HuH-7.5 (cell line): Measurements from ENCODE around the gene OR2AK2.

Source experiments
- DNase-seq: peaks from one replicate; pipeline ENCODE4 v3.0.0; 2011; ENCODE audit warnings: low spot score

OR2AK2 gene, protein sequence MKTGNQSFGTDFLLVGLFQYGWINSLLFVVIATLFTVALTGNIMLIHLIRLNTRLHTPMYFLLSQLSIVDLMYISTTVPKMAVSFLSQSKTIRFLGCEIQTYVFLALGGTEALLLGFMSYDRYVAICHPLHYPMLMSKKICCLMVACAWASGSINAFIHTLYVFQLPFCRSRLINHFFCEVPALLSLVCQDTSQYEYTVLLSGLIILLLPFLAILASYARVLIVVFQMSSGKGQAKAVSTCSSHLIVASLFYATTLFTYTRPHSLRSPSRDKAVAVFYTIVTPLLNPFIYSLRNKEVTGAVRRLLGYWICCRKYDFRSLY

DNA sequence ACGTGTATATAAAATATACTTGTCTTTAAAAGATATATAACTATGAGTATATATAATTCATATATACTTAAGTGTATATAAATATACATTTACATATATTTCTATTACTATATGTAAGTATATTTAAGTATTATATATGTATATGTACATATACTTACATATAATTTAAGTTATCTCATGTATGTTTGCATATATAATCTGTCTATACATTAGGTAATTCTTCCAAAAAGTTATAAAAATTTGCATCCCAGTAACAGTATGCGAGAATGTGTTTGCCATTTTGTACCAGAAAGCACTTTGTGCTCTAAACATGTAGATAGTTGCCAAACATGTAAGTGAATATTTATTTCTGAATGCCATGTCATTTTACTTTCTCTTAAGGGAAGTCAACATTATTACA is at the start of gene OR2AK2:
Gene OR2AK2 (plus strand): TSS at position 301 of the 400 bp plus-strand sequence. CDS start 144 bp downstream, outside the sequence.
- DNase-seq, result no peak

DNA sequence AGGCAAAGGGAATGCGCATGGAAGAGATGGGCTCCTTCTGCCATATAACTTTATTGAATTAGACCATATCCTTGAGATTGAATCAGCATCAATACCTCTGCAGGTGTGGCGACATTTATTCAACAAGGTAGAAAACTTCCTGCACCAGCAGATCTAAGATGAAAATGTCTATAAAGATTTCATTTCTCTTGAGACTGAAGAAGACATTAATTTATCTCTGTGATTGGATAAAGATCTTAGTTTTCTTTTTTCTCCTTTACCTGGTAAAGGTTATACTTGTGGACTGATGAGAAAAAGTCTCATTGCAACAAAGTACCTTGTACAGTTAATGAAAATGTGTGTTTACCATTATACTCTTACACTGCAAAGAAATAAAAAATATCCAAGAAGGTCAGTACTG is 45.1 kb upstream of the OR2AK2 start, which contains the start of gene OR2T8:
Gene OR2T8 (plus strand): TSS at position 301 of the 400 bp plus-strand sequence. CDS start 766 bp downstream, outside the sequence.
- no peak for DNase-seq

DNA sequence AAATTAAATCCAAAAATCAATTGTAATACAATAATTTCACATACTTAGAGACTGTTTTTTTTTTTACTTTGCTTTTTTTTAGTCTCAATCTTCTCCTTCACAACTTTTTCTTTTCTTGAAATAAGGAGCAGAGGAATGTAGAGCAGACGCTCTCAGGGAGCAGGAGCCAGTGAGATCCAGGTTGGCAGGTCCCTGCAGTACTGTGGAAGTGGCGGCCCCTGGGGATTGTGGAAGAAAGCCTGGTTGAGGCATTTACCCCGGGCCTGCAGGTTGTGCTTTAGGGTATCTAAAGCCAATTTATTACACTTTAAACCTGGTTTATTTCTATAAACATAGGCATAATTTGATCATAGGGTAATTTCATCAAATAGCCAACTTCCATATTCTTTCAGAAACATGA is 41.1 kb upstream of the OR2AK2 start:
- DNase-seq, result no peak

DNA sequence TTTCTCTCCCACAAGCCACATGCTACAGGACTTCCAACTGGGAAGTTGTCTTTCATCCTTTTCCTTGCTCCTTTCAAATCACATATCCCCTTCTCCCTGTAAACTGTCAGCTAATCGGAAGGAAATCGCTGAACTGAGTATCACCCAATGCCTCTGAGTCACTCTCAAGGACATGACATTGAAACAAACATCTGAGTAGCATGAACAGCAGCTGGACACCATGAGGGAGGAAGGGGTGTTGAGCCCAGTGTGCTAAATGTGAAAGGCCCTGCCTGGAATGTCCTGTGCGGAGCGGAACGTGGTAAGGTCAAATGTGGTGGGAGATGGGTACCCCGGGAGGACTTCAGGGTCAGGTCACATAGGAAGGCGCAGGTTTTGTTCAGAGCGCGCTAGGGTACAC is 40.2 kb upstream of the OR2AK2 start, which contains the start of gene OR2AJ1:
Gene OR2AJ1 (plus strand): TSS at position 22 of the 400 bp plus-strand sequence. CDS start 8,880 bp downstream, outside the sequence.
- no peak for DNase-seq

DNA sequence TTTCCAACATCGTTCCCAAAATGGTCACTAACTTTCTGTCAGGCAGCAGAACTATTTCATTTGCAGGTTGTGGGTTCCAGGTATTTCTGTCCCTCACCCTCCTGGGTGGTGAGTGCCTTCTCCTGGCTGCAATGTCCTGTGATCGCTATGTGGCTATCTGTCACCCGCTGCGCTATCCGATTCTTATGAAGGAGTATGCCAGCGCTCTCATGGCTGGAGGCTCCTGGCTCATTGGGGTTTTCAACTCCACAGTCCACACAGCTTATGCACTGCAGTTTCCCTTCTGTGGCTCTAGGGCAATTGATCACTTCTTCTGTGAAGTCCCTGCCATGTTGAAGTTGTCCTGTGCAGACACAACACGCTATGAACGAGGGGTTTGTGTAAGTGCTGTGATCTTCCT is 31.0 kb upstream of the OR2AK2 start:
- no peak for DNase-seq

DNA sequence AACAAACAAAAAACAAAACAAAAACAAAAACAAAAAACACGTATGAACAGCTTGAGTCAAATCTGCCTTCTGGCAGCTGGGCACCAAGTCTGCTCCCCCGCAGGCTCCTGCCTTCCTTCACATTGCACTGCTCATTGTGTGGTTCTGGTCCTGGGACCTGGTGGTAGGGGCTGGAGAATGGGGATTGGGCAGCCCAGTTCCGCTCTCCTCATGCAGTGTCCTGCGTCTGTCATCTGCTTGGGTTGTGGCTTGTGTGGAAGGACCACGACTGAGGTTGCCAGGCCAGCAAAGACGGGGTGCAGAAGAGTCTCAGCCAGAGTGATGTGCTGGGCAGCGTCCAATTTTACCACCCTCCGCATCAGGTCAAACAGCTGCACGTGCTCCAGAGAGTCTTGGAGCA is 29.3 kb upstream of the OR2AK2 start:
- no peak for DNase-seq

DNA sequence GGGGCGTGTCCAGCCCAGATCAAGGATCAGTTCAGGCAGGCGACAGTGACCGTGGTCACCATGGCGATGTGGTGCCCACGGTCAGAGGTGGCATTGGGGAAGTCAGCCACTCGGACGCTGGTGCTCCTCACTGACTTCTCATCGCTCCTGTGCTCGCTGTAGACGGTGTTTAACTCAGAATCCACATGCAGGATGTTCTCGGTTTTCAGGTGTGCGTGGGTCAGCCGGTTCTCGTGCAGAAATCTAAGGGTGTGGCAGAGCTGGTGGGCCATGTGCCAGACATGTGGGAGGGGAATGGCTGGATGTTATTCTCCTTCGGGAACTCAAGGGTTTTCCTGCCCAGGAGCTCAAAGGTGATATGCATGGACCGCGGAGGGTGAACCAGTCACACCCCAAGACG is 28.6 kb upstream of the OR2AK2 start:
- no peak for DNase-seq

DNA sequence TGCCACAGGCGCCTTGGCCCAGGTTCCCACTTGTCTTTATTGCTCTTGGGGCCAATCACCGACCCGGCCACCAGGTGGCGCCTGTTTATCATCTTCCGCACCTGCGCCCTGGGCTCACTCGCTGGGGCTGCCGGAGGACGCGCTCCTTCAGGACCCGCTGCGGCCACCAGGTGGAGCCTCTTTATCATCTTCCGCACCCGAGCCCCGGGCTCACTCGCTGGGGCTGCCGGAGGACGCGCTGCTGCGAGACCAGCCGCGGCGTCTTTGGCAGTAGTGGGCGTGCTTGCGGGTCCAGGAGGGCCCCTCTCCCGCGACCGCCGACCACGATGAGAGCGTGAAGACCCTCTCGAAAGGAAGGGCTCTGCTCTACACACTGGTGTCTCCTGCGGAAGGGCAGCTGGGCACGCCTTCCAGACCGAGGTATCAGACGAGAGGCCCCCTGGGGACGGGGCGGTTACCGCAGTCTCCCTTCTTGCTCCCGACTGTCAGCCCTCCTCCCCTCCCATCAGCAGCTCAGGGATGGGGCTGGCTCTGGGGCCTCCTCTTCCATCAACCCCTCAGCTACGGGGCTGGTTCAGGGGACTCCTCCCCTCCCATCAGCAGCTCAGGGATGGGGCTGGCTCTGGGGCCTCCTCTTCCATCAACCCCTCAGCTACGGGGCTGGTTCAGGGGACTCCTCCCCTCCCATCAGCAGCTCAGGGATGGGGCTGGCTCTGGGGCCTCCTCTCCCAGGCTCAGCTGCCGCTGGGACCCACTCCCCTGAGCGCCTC is 27.9 kb upstream of the OR2AK2 start:
- DNase-seq, result peak; percentile 49

DNA sequence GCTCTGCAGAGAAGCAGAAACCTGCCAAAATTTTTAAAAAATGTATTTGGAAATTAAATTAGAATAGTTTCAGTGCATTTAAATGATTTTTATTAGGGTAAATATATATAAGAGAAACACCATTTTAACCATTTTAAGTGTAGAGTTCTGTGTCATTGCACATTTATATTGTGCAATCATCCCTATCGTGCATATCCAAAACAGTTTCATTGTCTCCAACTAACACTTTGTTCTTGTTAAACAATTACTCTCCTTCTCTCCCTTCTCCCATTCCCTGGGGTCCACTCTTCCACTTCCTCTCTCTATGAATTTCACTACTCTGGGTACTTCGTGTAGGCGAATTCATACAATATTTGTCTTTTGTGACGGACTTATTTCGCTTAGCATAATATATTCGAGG is 22.4 kb upstream of the OR2AK2 start:
- DNase-seq, result no peak

DNA sequence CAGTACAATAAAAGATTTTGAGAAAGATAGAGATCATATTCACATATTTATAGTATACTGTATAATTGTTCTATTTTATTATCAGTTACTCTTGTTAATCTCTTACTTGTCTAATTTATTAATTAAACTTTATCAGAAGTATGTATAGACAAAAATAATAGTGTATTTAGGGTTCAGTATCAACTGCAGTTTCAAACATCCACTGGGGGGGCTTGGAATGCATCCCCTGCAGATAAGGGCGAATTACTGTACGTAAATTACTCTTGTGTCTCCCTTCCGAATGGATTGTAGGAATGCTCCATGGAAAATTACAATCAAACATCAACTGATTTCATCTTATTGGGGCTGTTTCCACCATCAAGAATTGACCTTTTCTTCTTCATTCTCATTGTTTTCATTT is 16.5 kb upstream of the OR2AK2 start, which contains the start of gene OR2L8:
Gene OR2L8 (plus strand): TSS at position 301 of the 400 bp plus-strand sequence. CDS start 0 bp downstream, at position 301.
- DNase-seq, result no peak

DNA sequence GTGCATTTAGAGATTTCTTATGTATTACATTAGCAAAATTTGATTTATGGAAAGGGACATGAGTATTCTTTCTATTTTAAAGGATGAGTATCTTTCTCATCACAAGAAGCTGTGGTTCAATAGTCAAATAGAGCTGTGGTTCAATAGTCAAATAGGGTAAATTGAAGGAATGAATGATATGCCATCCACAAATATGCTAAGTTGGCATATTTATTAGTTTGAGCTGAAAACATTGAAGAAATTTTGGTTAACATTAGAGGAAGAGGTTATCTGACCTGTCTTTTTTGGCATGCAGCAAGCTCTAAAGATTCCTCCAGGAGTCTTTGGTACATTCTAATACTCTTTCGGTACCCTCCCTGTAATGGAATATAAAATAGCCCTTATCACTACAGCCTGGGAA is 11.6 kb upstream of the OR2AK2 start:
- DNase-seq, result no peak

DNA sequence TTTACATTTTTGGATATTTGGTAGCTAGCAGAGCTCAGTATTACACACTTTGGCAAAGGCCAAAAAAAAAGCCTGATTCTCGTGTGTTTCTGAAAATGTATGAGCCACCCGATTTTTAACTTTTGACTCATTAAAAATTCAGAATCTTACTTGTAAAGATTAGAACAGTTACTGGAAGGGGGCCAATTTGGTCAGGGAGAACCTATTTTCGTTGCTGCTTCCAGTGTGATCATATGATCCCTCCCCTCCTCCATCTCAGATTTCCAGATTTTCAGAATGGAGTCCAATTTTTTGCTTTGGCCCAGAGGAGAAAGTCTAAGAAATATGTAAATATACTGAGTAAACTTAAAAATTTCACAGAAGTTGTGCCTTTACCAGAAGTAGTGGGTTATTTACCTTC is 3.2 kb upstream of the OR2AK2 start:
- DNase-seq, result no peak

DNA sequence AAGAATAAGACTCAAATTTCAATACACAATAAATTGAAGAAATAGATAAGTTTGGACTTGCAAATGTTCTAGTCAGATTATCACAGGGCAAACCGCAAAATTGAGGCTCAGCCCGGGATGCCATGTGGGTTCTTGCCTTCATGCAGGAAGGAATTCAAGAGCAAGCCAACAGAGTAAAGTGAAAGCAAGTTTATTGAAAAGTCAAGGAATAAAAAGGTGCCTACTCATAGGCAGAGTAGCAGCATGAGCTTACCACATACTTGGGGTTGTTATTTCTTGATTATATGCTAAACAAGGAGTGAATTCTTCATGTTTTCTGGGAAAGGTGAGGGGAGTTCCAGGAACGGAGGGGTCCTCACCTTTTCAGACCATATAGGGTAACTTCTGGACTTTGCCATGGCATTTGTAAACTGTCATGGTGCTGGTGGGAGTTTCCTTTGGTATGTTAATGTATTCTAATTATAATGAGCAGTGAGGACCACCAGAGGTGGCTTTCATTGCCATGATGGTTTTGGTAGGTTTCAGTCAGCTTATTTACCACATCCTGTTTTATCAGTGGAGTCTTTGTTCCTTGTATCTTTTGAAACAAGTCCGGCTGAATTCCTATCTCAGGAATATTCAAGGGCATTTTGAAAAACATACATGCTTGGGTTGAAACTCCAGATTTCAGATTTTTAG is 2.0 kb upstream of the OR2AK2 start:
- DNase-seq, result no peak

DNA sequence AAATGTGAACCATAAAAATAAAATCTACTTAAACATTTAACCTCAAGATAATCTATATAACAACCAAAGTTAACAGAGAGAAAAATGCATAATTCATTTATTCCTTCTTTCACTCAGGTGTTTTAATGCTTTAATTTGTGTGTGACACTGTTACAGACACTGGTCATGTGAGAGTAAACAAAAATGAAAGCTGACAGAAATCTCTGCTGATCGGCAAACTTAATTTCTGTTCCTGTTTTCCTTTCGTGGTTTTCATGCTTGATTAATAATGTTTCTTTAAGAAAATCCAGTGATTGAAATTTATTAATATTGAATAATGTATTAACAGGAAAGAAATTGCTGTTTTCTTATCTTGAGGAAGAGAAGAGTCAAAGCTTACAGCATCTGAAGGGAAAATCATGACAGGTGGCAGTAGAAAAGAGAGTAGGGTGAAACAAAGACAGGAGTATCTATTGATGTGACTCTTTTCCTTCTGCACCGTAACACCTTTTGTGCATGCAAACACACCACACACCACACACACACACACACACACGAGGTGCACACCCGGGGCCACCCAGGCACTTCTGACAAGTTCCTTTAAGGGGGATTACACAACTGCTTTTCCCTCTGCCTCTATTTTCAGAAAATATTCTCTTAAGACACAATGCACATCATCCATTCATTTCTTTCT is 1.6 kb downstream of the OR2AK2 start:
- DNase-seq, result no peak

DNA sequence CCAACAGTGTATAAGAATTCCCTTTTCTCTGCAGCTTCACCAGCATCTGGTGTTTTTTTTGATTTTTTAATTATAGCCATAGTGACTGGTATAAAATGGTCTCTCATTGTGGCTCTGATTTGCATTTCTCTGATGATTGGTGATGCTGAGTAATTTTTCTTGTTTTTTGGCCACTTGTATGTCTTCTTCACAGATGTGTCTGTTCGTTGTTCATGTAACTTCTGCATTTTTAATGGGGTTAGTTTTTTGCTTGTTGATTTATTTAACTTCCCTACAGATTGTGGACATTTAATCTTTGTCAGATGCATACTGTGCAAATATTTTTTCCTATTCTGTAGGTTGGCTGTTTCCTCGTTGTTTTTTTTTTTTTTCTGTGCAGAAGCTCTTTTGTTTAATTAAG is 28.0 kb downstream of the OR2AK2 start:
- no peak for DNase-seq

DNA sequence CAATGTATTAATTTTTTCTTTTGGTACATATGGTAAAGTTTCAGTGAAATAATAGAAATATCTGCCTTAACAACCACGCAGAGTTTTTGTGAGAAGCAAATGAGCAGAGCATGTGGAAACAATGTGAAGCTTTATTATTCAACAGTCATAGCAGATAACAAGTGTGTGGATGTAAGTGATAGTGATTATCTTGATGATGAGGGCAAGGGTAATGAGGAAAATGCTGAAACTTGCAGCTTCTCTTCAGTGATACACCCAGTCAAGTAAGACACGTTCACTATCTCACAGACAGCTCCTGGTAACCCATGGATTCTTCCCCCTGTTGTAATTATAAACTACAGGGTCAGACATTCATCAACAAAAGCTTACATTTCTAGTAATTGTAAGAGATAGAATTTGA is 33.8 kb downstream of the OR2AK2 start:
- DNase-seq, result no peak

DNA sequence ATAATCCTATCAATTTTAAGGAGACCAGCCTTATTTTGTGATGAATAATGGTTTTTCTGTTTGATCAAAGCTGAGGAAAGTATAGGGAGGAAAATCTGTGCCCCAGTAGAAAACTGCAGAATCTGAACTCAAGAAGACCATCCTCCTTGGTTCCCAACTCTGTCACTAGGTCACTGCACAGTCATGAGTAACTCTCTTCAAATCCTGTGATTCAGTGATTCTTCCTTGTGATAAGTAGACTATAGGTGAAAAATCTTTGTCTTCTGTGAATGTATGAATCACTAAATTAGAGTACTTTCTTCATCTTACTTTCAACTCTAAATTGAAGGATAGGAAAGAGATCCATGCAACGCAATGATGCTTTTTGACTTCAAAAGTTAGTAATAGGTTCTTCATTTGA is 35.1 kb downstream of the OR2AK2 start:
- DNase-seq, result no peak

DNA sequence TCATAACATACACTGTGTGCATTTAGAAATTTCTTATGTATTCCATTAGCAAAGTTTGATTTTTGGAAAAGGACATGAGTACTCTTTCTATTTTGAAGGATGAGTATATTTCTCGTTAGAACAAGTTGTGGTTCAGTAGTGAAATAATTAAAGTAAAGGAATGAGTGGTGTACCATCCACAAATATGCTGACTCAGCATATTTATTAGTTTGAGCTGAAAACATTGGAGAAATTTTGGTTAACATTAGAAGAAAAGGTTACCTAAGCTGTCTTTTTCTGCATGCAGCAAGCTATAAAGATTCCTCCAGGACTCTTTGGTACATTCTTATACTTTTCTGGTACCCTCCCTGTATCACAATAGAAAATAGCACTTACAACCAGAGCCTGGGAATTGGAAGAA is 42.7 kb downstream of the OR2AK2 start:
- no peak for DNase-seq

DNA sequence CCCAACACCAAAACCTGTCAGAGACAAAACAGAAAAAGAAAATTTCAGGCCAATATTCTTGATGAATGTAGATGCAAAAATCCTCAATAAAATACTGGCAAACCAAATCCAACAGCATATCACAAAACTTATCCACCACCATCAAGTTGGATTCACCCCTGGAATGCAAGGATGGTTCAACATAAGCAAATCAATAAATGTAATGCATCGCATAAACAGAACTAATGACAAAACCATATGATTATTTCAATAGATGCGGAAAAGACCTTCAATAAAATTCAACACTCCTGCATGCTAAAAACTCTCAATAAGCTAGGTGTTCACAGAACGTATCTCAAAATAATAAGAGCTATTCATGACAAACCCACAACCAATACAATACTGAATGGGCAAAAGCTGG is 44.6 kb downstream of the OR2AK2 start:
- no peak for DNase-seq

DNA sequence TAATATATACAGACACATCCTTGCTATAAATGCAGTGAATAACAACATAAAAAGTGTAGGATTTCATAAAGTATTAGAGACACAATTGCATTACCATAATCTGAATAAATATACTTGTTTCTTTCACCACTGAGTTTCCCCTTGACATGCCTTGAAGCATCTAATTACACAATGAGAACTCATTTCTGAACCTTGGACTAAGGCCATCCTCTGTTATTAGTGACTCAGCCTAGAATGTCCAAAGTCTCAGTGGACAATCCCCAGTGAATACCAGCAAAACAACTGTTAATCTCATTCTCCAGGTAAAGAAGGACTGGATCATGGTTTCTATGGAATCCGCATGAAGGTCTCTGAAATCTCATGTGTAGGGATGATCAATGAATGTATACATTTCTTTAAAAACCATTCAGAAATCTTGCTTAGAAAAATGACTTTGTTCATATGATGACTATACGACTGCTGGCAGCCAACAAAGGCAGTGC is 48.2 kb downstream of the OR2AK2 start, which contains the start of gene OR2L5:
Gene OR2L5 (plus strand): TSS at position 432 of the 482 bp plus-strand sequence. CDS start 8,288 bp downstream, outside the sequence.
- no peak for DNase-seq

DNA sequence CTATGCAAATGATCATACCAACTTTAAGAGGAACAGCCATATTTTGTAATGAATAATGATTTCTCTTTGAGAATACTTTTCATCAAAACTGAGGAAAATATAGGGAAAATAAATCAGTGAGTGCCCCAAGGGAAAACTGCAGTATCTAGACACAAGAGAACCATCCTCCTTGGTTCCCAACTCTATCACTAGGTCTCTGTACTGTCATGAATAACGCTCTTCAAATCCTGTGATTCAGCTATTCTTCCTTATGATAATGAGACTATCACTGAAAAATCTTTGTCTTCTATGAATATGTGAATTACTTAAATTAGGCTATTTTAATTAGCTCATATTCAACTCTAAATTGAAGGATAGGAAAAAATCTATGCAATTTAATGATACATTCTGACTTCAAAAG is 50.8 kb downstream of the OR2AK2 start:
- DNase-seq, result no peak
